SK-N-MC (cell line): ENCODE measurements around the gene LRRIQ4.
A peak's percentile ranks its signal among the peaks of the same experiment; 100 is the strongest.

Experiments
- DNase-seq: peaks from one replicate; pipeline ENCODE4 v3.0.0-alpha.2; 2011; ENCODE audit warnings: low read depth, low spot score
- H3K27ac ChIP-seq: fragments of 200-600 bp; sonication (generic); 2 replicates; pipeline ENCODE4 v1.5.1; 2016; ENCODE audit warnings: mixed run types
- H3K36me3 ChIP-seq: fragments of 200-600 bp; sonication (generic); 2 replicates; pipeline ENCODE4 v1.6.1; 2017; ENCODE audit warnings: antibody characterized with exemption, low read length, mixed read lengths; ENCODE audit not compliant: insufficient read depth
- H3K4me3 ChIP-seq: fragments of 200-600 bp; sonication (generic); 2 replicates; pipeline ENCODE4 v1.5.1; 2016
- H3K9ac ChIP-seq: fragments of 200-600 bp; sonication (generic); 2 replicates; pipeline ENCODE4 v1.8.0; 2017; ENCODE audit warnings: mixed run types, mixed read lengths; ENCODE audit not compliant: insufficient read length
- H3K9me3 ChIP-seq: fragments of 200-600 bp; sonication (generic); 2 replicates; pipeline ENCODE4 v1.6.1; 2017; ENCODE audit warnings: low read depth, mild to moderate bottlenecking, antibody characterized with exemption, low read length, moderate library complexity, mixed read lengths
- EZH2 ChIP-seq: fragments of 200-600 bp; sonication (generic); IDR thresholded peaks from one replicate; pipeline ENCODE4 v1.6.1; 2017; ENCODE audit warnings: antibody characterized with exemption
- FOXP2 ChIP-seq: optimal IDR thresholded peaks from 2 replicates; pipeline ENCODE3; 2011; ENCODE audit warnings: mild to moderate bottlenecking, moderate library complexity; ENCODE audit not compliant: insufficient read depth; ENCODE audit errors: extremely low read length, control extremely low read depth
- POLR2AphosphoS5 ChIP-seq: IDR thresholded peaks from 2 replicates; pipeline ENCODE4 v1.6.1; 2012; ENCODE audit warnings: mild to moderate bottlenecking, low read depth, low read length, borderline replicate concordance

The LRRIQ4 gene

GRCh38 chr3:169861871-169862270, 49.2 kb downstream of the LRRIQ4 start:
- Histone ChIP-seq H3K9me3 (no peaks in the 10 kb centered on the region), H3K36me3 (no peaks in the 10 kb centered on the region), H3K4me3 (no peak overlapping the region), H3K27ac (no peak overlapping the region), H3K9ac (no peak overlapping the region)
- TF ChIP-seq POLR2AphosphoS5, result no peak
- TF ChIP-seq FOXP2, result no peak
- no peak for TF ChIP-seq EZH2
- DNase-seq, result no peak

- no peak overlapping the region for H3K9ac ChIP-seq
- peak; percentile 62 for DNase-seq
- H3K4me3 ChIP-seq, result no peak overlapping the region
- no peak overlapping the region for H3K27ac ChIP-seq
- no peaks in the 10 kb centered on the region for H3K9me3 ChIP-seq
- TF ChIP-seq FOXP2, result no peak
- no peak for TF ChIP-seq POLR2AphosphoS5
- TF ChIP-seq EZH2, result no peak
- H3K36me3 ChIP-seq, result no peaks in the 10 kb centered on the region
Measured at GRCh38 chr3:169863458-169863899, 50.8 kb downstream of the LRRIQ4 start.

GRCh38 chr3:169864270-169864669, 51.6 kb downstream of the LRRIQ4 start:
- Histone ChIP-seq H3K9ac (no peak overlapping the region), H3K9me3 (no peaks in the 10 kb centered on the region), H3K4me3 (no peak overlapping the region), H3K27ac (no peak overlapping the region), H3K36me3 (no peaks in the 10 kb centered on the region)
- DNase-seq, result no peak
- TF ChIP-seq POLR2AphosphoS5 (no peak), EZH2 (no peak), FOXP2 (no peak)

- TF ChIP-seq FOXP2 (no peak), POLR2AphosphoS5 (no peak), EZH2 (no peak)
Measured at GRCh38 chr3:169865176-169865767, 52.6 kb downstream of the LRRIQ4 start.

GRCh38 chr3:169867584-169868210, 55.0 kb downstream of the LRRIQ4 start:
- Histone ChIP-seq H3K27ac (no peak overlapping the region), H3K36me3 (no peaks in the 10 kb centered on the region), H3K9me3 (no peaks in the 10 kb centered on the region), H3K9ac (no peak overlapping the region), H3K4me3 (no peak overlapping the region)
- no peak for DNase-seq
- no peak for TF ChIP-seq EZH2
- TF ChIP-seq POLR2AphosphoS5, result no peak
- no peak for TF ChIP-seq FOXP2

More at GRCh38 chr3:169865176-169865767, 52.6 kb downstream of the LRRIQ4 start:
- no peak for DNase-seq
- no peaks in the 10 kb centered on the region for H3K36me3 ChIP-seq
- no peak overlapping the region for H3K27ac ChIP-seq
- no peaks in the 10 kb centered on the region for H3K9me3 ChIP-seq
- no peak overlapping the region for H3K9ac ChIP-seq
- no peak overlapping the region for H3K4me3 ChIP-seq

- no peak overlapping the region for H3K27ac ChIP-seq
- no peaks in the 10 kb centered on the region for H3K9me3 ChIP-seq
- no peak overlapping the region for H3K9ac ChIP-seq
- H3K36me3 ChIP-seq, result no peaks in the 10 kb centered on the region
- no peak for DNase-seq
- TF ChIP-seq EZH2 (no peak), FOXP2 (no peak), POLR2AphosphoS5 (no peak)
- no peak overlapping the region for H3K4me3 ChIP-seq
Measured at GRCh38 chr3:169868369-169868768, 55.7 kb downstream of the LRRIQ4 start.

GRCh38 chr3:169869484-169870220, 57.0 kb downstream of the LRRIQ4 start, which contains the start of gene LRRC31:
LRRC31 (minus strand) TSS chr3:169869935; CDS start chr3:169869807, 128 bp downstream.
- no peak within 1 kb of the TSS for H3K4me3 ChIP-seq
- no peaks in the 10 kb centered on the region for H3K9me3 ChIP-seq
- no peaks in the 10 kb centered on the region for H3K36me3 ChIP-seq
- H3K27ac ChIP-seq, result no peak within 1 kb of the TSS
- TF ChIP-seq POLR2AphosphoS5, result no peak
- TF ChIP-seq FOXP2, result no peak
- no peak for TF ChIP-seq EZH2
- no peak for DNase-seq
- no peak within 1 kb of the TSS for H3K9ac ChIP-seq

- Histone ChIP-seq H3K4me3 (no peak overlapping the region), H3K27ac (no peak overlapping the region), H3K9ac (no peak overlapping the region), H3K9me3 (no peaks in the 10 kb centered on the region), H3K36me3 (no peaks in the 10 kb centered on the region)
- TF ChIP-seq POLR2AphosphoS5 (no peak), EZH2 (no peak), FOXP2 (no peak)
- DNase-seq, result no peak
Measured at GRCh38 chr3:169871129-169871886, 58.6 kb downstream of the LRRIQ4 start.
